RWPE1 (cell line): Measurements from ENCODE around the gene GJD4.

Experiments used
- CTCF ChIA-PET: fragments of 350-600 bp; sonication (Branson Sonifier 250); formaldehyde crosslinking; extraction: SDS; loops from one replicate; lab custom pipeline; 2021; lab: Yijun Ruan, JAX
- POLR2A ChIA-PET: fragments of 400-600 bp; formaldehyde crosslinking; extraction: SDS; loops from one replicate; lab custom pipeline; 2020; ENCODE audit warnings: antibody characterized with exemption; ENCODE audit not compliant: low non-redundant PET; lab: Yijun Ruan, JAX
- DNase-seq: peaks from one replicate; pipeline ENCODE4 v3.0.0; 2012; ENCODE audit warnings: low spot score
- H3K27ac ChIP-seq: fragments of 450-650 bp; 2 replicates; pipeline ENCODE4 v1.5.1; 2017
- CTCF ChIP-seq: fragments of 450-650 bp; conservative IDR thresholded peaks from 2 replicates; pipeline ENCODE4 v1.5.1; 2017; ENCODE audit warnings: low read depth, mild to moderate bottlenecking

The GJD4 gene

GRCh38 chr10:35569836-35570235 lies 35.3 kb upstream of the GJD4 start:
- H3K27ac ChIP-seq: no peak overlapping the region
- POLR2A ChIA-PET: no interaction called here
- CTCF ChIA-PET: no interaction called here
- DNase-seq: no peak
- no peak for TF ChIP-seq CTCF

- POLR2A ChIA-PET: no interaction called here
- CTCF ChIA-PET: no interaction called here
- no peak for DNase-seq
- no peak for TF ChIP-seq CTCF
- H3K27ac ChIP-seq: no peak overlapping the region
These were observed 34.7 kb upstream of the GJD4 start for GRCh38 chr10:35570397-35570796.

GRCh38 chr10:35572583-35572982 lies 32.6 kb upstream of the GJD4 start:
- TF ChIP-seq CTCF: no peak
- no peak overlapping the region for H3K27ac ChIP-seq
- CTCF ChIA-PET: interaction anchor here (1.2 kb wide), 1 partner anchor 9 kb away, joined by 6 read pairs; no protein-coding TSS in a partner anchor
- no peak for DNase-seq
- POLR2A ChIA-PET: no interaction called here

- no peak for DNase-seq
- H3K27ac ChIP-seq: no peak overlapping the region
- no peak for TF ChIP-seq CTCF
- POLR2A ChIA-PET: interaction anchor here (0.6 kb wide), 1 partner anchor 27 kb away, joined by 3 read pairs; no protein-coding TSS in a partner anchor
- CTCF ChIA-PET: interaction anchor here (1.2 kb wide), 1 partner anchor 10 kb away, joined by 6 read pairs; no protein-coding TSS in a partner anchor
These were observed 31.3 kb upstream of the GJD4 start for GRCh38 chr10:35573796-35574195.

GRCh38 chr10:35574924-35575352 lies 30.2 kb upstream of the GJD4 start:
- ChIA-PET POLR2A (no interaction called here), CTCF (interaction anchor here (0.5 to 0.8 kb wide), 2 partner anchors 335 to 1204 kb away, joined by 3 read pairs; no protein-coding TSS in a partner anchor)
- DNase-seq: no peak
- no peak overlapping the region for H3K27ac ChIP-seq
- no peak for TF ChIP-seq CTCF

GRCh38 chr10:35575640-35576039 lies 29.5 kb upstream of the GJD4 start:
- DNase-seq: no peak
- ChIA-PET POLR2A (no interaction called here), CTCF (interaction anchor here (1.2 kb wide), 1 partner anchor 13 kb away, joined by 4 read pairs; no protein-coding TSS in a partner anchor)
- TF ChIP-seq CTCF: no peak
- H3K27ac ChIP-seq: no peak overlapping the region
